ENCODE data around the gene SSR4.

SSR4 gene

DNA sequence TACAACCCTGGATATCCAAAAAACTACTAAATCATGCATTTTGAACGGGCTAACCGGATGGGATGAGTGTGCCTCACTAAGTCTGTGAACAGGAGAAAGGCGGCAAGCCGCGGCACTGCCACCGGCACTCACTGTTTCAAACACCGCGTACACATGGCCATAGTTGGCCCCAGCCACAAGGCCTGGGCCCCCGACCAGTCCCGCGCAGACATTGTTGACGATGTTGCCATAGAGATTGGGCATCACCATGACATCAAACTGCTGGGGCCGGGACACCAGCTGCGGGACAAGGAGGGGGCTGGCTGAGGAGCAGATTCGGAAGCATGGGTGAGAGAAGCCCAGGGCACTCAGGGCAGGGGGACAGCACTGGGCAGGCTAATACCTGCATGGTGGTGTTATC is 7.8 kb upstream of the SSR4 start:
- Histone ChIP-seq H3K4me1 (ENCODE audit: control insufficient read depth, insufficient read depth, low read length) (no peaks in the 10 kb centered on the region), H3K9ac (ENCODE audit: low read length) (no peak overlapping the region), H3K9me3 (ENCODE audit: control insufficient read depth, low read length) (no peaks in the 10 kb centered on the region), H3K4me3 (ENCODE audit: low read length) (no peak overlapping the region), H3K27me3 (replicated peaks; ENCODE audit: control insufficient read depth, insufficient read depth, low read length) (no peaks in the 10 kb centered on the region), H3K36me3 (ENCODE audit: control insufficient read depth, insufficient read depth, low read length, severe bottlenecking) (peaks cover 20% of the 10 kb centered on the region)
- no peak for DNase-seq (ENCODE audit: low read depth)

DNA sequence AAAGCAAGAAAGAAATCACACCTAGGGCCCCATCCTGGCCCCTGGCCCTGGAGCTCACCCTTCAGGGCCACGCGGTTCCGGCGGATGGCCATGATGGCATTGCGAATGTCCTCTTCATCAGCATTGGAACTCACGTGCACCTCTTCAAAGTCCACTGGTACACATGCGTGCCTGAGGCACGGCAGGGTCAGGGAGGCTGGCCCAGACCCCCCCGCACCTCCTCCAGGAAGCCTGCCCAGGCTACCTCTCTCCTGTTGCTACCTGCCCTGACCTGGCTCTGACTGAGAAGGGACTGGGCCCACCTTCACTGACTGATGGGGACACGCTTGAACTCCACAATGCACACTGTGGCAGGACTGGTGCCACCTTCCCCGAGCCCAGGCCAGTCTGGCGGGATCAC is 4.8 kb upstream of the SSR4 start:
- no peaks in the 10 kb centered on the region for H3K27me3 ChIP-seq (replicated peaks; ENCODE audit: control insufficient read depth, insufficient read depth, low read length)
- H3K4me1 ChIP-seq (ENCODE audit: control insufficient read depth, insufficient read depth, low read length), result peaks cover 7% of the 10 kb centered on the region
- DNase-seq (ENCODE audit: low read depth), result no peak
- H3K4me3 ChIP-seq (ENCODE audit: low read length), result no peak overlapping the region
- no peak overlapping the region for H3K9ac ChIP-seq (ENCODE audit: low read length)
- no peaks in the 10 kb centered on the region for H3K9me3 ChIP-seq (ENCODE audit: control insufficient read depth, low read length)
- H3K36me3 ChIP-seq (ENCODE audit: control insufficient read depth, insufficient read depth, low read length, severe bottlenecking), result peaks cover 20% of the 10 kb centered on the region

DNA sequence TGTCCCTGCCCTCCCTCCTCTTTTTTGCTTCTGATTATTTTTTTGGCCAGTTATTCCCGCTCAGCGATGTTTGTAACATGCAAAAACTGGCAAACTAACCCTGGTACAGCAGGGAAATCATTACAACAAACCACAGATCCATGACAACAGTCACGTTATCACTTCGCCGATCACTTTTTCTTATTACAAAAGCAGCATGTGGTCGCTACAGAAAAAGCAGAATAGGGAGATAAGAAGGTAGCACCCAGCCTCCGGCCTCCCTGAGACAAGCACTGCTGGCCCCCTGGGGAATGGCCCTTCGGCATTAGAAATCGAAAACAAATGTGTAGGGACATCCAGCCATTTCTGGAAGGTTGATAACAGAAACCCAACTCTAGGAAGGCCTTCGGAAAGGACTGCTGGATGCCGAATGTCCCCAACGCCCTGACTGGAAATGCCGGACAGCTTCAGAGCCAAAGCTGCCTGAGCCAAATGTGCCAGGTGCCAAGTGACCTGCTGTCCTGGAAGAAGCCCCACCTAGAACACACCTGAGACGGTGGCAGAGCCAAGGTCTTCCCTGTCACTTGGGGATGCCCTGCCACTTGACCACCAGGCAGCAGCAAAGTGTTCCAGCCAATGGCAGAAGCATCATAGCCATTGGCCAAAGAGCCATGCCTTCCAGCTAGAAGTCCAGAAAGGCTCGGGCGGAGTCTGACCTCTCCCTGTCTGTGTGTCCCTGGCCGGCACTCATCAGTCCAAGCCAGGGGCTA is 3.2 kb upstream of the SSR4 start:
- no peak for DNase-seq (ENCODE audit: low read depth)
- peaks cover 16% of the 10 kb centered on the region for H3K4me1 ChIP-seq (ENCODE audit: control insufficient read depth, insufficient read depth, low read length)
- H3K9me3 ChIP-seq (ENCODE audit: control insufficient read depth, low read length), result no peaks in the 10 kb centered on the region
- no peaks in the 10 kb centered on the region for H3K27me3 ChIP-seq (replicated peaks; ENCODE audit: control insufficient read depth, insufficient read depth, low read length)
- H3K36me3 ChIP-seq (ENCODE audit: control insufficient read depth, insufficient read depth, low read length, severe bottlenecking), result peaks cover 9% of the 10 kb centered on the region
- no peak overlapping the region for H3K9ac ChIP-seq (ENCODE audit: low read length)
- H3K4me3 ChIP-seq (ENCODE audit: low read length), result no peak overlapping the region

DNA sequence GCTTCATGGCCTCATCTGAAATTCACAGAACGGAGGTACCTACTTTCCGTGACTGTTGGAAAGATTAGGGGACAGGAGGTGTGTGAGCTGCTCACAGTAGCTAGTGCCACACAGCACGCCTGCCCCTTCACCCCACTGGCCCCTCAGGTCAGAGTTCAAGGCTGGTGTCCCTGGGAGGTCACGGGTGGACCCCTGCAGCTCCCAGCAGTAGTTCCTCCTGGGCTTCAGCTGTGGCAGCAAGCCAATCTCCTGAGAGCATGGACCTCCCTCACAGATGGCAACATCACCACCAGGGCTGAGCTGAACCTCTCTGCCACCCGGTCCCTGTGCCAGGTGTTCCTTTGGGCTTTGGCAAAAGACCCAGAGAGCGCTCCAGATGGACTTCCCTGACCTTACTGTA is 2.1 kb upstream of the SSR4 start:
- H3K9me3 ChIP-seq (ENCODE audit: control insufficient read depth, low read length), result peaks cover 2% of the 10 kb centered on the region
- H3K4me1 ChIP-seq (ENCODE audit: control insufficient read depth, insufficient read depth, low read length), result peaks cover 18% of the 10 kb centered on the region
- no peaks in the 10 kb centered on the region for H3K27me3 ChIP-seq (replicated peaks; ENCODE audit: control insufficient read depth, insufficient read depth, low read length)
- H3K9ac ChIP-seq (ENCODE audit: low read length), result no peak overlapping the region
- no peak overlapping the region for H3K4me3 ChIP-seq (ENCODE audit: low read length)
- DNase-seq (ENCODE audit: low read depth), result no peak
- peaks cover 11% of the 10 kb centered on the region for H3K36me3 ChIP-seq (ENCODE audit: control insufficient read depth, insufficient read depth, low read length, severe bottlenecking)

DNA sequence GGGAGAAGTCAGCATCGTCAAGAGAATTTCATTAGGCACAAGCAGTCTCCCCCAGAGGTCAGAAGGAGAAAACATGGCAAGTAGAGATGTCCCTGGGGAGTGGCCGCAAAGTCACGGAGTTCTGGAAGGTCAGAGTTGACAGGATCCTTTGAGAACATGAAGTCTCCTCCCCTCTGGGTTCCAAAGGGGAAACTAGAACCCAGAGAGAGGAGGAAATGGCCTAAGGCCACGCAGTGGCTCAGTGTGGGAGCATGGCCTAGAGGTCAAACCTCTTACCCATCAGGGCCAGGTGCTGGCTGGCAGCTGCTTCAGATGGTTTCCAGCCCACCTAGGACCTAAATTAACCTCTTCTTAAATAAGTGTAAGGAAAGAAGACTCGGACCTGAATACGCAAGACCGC is 1.2 kb upstream of the SSR4 start:
- no peaks in the 10 kb centered on the region for H3K27me3 ChIP-seq (replicated peaks; ENCODE audit: control insufficient read depth, insufficient read depth, low read length)
- peaks cover 16% of the 10 kb centered on the region for H3K36me3 ChIP-seq (ENCODE audit: control insufficient read depth, insufficient read depth, low read length, severe bottlenecking)
- H3K9ac ChIP-seq (ENCODE audit: low read length), result peak overlapping the region; percentile 92
- H3K4me1 ChIP-seq (ENCODE audit: control insufficient read depth, insufficient read depth, low read length), result peaks cover 18% of the 10 kb centered on the region
- peak overlapping the region; percentile 87 for H3K4me3 ChIP-seq (ENCODE audit: low read length)
- peaks cover 5% of the 10 kb centered on the region for H3K9me3 ChIP-seq (ENCODE audit: control insufficient read depth, low read length)
- DNase-seq (ENCODE audit: low read depth), result peak; percentile 30

DNA sequence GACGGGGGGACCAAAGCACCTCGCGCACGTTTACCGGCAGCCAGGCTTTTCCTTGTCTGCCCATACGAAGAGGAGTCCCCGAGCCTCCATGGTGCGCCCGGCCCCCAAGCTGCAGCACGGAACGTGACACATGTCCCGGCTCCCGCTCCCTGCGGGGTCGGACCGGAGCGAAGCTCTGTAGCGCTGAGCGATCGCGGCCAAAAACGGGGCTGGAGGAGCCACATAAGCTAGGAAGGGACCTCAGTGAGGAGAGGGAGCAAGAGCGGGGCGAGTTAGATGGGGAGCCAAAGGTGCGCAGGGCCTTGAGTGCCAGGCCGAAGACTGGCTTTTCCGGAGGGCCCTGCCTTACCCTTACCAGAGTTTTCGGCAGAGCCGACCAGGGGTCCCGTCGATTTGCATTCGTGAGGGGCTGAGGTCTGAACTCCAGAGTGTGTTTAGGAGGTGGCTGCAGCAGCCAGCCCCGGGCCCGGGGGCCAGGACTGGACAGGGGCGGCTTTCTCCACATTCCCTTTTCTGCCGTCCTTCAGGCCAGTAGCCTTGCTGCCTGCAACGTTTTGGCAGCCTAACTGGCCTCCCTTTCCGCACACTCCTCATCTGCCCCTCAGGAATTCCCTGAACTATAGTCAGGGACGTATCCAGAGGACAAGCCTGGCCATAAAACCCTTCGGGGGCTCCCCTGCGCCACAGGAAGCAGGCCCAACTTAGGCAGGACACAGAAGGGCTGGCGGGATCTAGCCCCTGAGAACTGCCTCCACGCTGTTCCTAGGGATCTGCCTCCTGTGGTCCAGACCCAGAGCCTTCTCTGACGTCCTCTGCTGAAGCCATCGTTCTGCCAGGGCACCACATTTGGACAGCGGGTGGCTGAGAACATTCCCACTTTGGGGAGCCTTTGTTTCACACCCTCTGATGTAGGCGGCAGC is 689 bp downstream of the SSR4 start:
- H3K9ac ChIP-seq (ENCODE audit: low read length), result peak overlapping the region; percentile 91
- H3K4me1 ChIP-seq (ENCODE audit: control insufficient read depth, insufficient read depth, low read length), result peaks cover 18% of the 10 kb centered on the region
- H3K27me3 ChIP-seq (replicated peaks; ENCODE audit: control insufficient read depth, insufficient read depth, low read length), result no peaks in the 10 kb centered on the region
- peak overlapping the region; percentile 87 for H3K4me3 ChIP-seq (ENCODE audit: low read length)
- peak; percentile 26 for DNase-seq (ENCODE audit: low read depth)
- peaks cover 22% of the 10 kb centered on the region for H3K36me3 ChIP-seq (ENCODE audit: control insufficient read depth, insufficient read depth, low read length, severe bottlenecking)
- H3K9me3 ChIP-seq (ENCODE audit: control insufficient read depth, low read length), result peaks cover 5% of the 10 kb centered on the region

DNA sequence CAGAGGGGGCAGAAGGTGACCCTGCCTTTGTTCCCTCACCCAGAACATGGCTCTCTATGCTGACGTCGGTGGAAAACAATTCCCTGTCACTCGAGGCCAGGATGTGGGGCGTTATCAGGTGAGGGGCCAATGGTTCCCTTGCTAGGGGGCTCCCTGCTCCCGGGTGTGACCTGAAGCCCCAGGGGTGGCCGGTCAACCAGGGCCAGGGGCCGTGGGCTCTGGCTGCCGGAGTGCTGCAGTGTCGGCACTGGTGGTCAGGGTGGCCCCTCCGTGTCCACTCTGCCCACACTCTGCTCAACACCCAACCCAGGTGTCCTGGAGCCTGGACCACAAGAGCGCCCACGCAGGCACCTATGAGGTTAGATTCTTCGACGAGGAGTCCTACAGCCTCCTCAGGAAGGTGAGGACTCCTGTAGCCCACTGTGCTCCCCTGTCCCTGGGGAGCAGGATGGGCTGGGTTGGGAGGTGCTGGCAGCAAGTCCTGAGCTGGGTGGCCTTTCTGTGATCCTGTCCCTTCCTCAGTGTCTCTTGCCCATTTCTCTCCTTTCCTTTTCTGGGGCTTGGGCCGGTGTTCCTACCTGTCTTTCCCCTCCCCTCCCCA is 3.0 kb downstream of the SSR4 start:
- peaks cover 22% of the 10 kb centered on the region for H3K36me3 ChIP-seq (ENCODE audit: control insufficient read depth, insufficient read depth, low read length, severe bottlenecking)
- peaks cover 5% of the 10 kb centered on the region for H3K27me3 ChIP-seq (replicated peaks; ENCODE audit: control insufficient read depth, insufficient read depth, low read length)
- H3K4me3 ChIP-seq (ENCODE audit: low read length), result no peak overlapping the region
- no peak overlapping the region for H3K9ac ChIP-seq (ENCODE audit: low read length)
- peaks cover 5% of the 10 kb centered on the region for H3K9me3 ChIP-seq (ENCODE audit: control insufficient read depth, low read length)
- DNase-seq (ENCODE audit: low read depth), result no peak
- H3K4me1 ChIP-seq (ENCODE audit: control insufficient read depth, insufficient read depth, low read length), result peaks cover 17% of the 10 kb centered on the region

DNA sequence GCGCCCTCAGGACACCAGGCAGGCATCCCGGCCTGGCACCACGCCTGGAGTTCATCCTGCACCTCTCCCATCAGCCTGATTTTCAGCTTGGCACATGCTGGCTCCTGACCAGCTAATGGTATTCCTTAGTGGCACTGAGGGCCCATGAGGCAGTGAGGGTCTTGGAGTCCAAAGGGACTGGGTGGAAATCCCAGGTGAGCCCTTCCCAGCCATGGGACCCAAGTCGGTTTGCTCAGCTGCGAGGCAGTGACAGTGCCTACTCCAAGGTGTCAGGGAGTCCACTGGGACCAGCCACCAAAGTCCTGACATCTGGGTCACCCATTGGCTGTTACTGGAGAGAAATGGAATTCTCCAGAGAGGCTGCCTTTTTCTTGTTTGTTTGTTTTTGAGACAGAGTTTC is 4.9 kb downstream of the SSR4 start:
- no peak overlapping the region for H3K4me3 ChIP-seq (ENCODE audit: low read length)
- DNase-seq (ENCODE audit: low read depth), result no peak
- H3K36me3 ChIP-seq (ENCODE audit: control insufficient read depth, insufficient read depth, low read length, severe bottlenecking), result peaks cover 22% of the 10 kb centered on the region
- no peak overlapping the region for H3K9ac ChIP-seq (ENCODE audit: low read length)
- peaks cover 5% of the 10 kb centered on the region for H3K27me3 ChIP-seq (replicated peaks; ENCODE audit: control insufficient read depth, insufficient read depth, low read length)
- peaks cover 5% of the 10 kb centered on the region for H3K9me3 ChIP-seq (ENCODE audit: control insufficient read depth, low read length)
- H3K4me1 ChIP-seq (ENCODE audit: control insufficient read depth, insufficient read depth, low read length), result peaks cover 11% of the 10 kb centered on the region

DNA sequence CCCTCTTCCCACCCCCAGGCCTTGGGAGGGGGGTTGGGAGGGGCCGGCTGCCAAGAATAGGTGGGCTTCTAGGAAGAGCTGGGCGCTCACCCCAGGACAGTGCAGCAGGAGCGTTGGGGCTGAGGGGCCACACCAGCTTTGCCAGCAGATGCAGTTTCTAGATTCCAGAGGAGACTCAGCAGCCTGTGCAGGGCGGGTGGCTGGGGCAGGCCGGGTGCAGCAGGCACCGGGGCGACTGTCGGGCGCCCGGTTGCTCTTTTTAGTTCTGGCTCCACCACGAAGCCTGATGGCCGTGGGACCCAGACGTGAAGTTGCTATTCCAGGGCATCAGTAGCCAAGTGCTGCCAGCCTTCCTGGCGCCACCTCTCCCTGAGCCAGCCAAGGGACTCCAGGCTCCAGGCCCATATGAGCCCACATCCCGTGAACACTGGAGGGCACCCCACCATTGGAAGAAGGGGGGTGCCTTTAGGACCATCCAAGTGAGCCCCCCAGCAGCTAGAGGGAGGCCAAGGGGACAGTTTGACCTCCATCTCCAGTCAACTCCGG is 5.8 kb downstream of the SSR4 start:
- peaks cover 11% of the 10 kb centered on the region for H3K4me1 ChIP-seq (ENCODE audit: control insufficient read depth, insufficient read depth, low read length)
- no peak overlapping the region for H3K9ac ChIP-seq (ENCODE audit: low read length)
- DNase-seq (ENCODE audit: low read depth), result no peak
- peaks cover 22% of the 10 kb centered on the region for H3K36me3 ChIP-seq (ENCODE audit: control insufficient read depth, insufficient read depth, low read length, severe bottlenecking)
- peaks cover 5% of the 10 kb centered on the region for H3K9me3 ChIP-seq (ENCODE audit: control insufficient read depth, low read length)
- no peak overlapping the region for H3K4me3 ChIP-seq (ENCODE audit: low read length)
- peaks cover 5% of the 10 kb centered on the region for H3K27me3 ChIP-seq (replicated peaks; ENCODE audit: control insufficient read depth, insufficient read depth, low read length)

DNA sequence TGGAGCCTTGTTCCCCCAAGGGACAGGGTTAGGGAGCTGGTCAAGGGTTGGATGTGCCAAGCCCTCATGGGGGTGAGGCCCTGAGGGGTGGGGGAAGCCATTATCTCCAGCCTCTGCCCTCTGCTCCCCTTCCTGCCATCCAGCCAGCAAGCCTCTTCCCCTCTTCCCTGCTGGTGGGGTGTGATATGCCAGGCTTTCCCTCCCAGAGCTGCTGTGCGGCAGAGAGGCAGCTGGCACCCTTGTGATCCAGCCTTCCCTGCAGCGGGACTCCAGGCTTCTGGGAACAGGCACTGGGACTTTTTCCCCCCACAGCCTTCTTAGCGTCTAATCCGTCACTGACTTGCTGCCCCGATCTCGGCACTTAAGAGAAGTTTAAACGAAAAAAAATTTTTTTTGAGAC is 6.3 kb downstream of the SSR4 start:
- peaks cover 7% of the 10 kb centered on the region for H3K4me1 ChIP-seq (ENCODE audit: control insufficient read depth, insufficient read depth, low read length)
- H3K9ac ChIP-seq (ENCODE audit: low read length), result no peak overlapping the region
- DNase-seq (ENCODE audit: low read depth), result no peak
- H3K9me3 ChIP-seq (ENCODE audit: control insufficient read depth, low read length), result peaks cover 5% of the 10 kb centered on the region
- peaks cover 6% of the 10 kb centered on the region for H3K27me3 ChIP-seq (replicated peaks; ENCODE audit: control insufficient read depth, insufficient read depth, low read length)
- H3K4me3 ChIP-seq (ENCODE audit: low read length), result no peak overlapping the region
- peaks cover 22% of the 10 kb centered on the region for H3K36me3 ChIP-seq (ENCODE audit: control insufficient read depth, insufficient read depth, low read length, severe bottlenecking)

DNA sequence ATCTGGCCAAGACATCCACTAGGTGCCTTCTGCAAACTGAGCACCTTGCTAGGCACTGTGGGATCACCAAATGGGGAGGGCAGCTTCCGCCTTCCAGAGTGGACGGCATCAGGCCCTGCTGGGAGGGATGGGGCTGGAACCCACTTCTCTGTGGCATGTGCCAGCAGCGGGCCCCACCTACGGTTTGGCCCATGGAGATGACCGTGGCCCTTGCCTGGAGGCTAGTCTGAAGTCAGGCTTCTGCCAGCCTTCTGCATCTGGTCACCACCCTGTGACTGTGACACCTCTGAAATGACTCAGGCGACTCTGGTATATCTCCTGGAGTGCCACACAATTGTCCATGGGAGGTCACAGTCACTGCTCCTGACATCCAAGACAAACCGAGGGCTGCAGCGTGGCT is 7.2 kb downstream of the SSR4 start:
- Histone ChIP-seq H3K9ac (ENCODE audit: low read length) (no peak overlapping the region), H3K9me3 (ENCODE audit: control insufficient read depth, low read length) (peaks cover 5% of the 10 kb centered on the region), H3K27me3 (replicated peaks; ENCODE audit: control insufficient read depth, insufficient read depth, low read length) (peaks cover 12% of the 10 kb centered on the region), H3K4me1 (ENCODE audit: control insufficient read depth, insufficient read depth, low read length) (no peaks in the 10 kb centered on the region), H3K36me3 (ENCODE audit: control insufficient read depth, insufficient read depth, low read length, severe bottlenecking) (peaks cover 22% of the 10 kb centered on the region), H3K4me3 (ENCODE audit: low read length) (no peak overlapping the region)
- DNase-seq (ENCODE audit: low read depth), result no peak
